ENCODE measurements around the gene PARP2.

- TF ChIP-seq CTCF (IDR thresholded peaks at IDR 0.05) (no peak), POLR2AphosphoS5 (IDR thresholded peaks at IDR 0.05) (no peak), POLR2A (IDR thresholded peaks at IDR 0.05) (no peak)
Observed at GRCh38 chr14:20379743-20380142, 36.3 kb downstream of the PARP2 start.
